Vagina (tissue), 2 donors: ENCODE measurements around the gene ERVMER34-1.

Experiments used
- POLR2A ChIP-seq, 2 donors: fragments of 450-650 bp; IDR thresholded peaks; one replicate each; pipeline ENCODE4 v1.6.1; 2017; ENCODE audit warnings: antibody characterized with exemption in 2 of 2, mild to moderate bottlenecking in 2 of 2, moderate library complexity in 2 of 2
- POLR2AphosphoS5 ChIP-seq, 2 donors: sonication (generic); formaldehyde crosslinking; IDR thresholded peaks; one replicate each; pipeline ENCODE4 v1.9.0; 2017; ENCODE audit warnings: antibody characterized with exemption in 2 of 2, mild to moderate bottlenecking in 2 of 2, low read depth in 1 of 2; ENCODE audit not compliant: insufficient read depth in 1 of 2
- TF ChIP-seq, protein P1 (sequence below), 3 experiments: fragments of 450-650 bp in 2 of 3; fragments of 200-600 bp in 1 of 3; sonication (generic) in 1 of 3; IDR thresholded peaks; one replicate each; pipeline ENCODE4 v1.5.1; 2017 to 2019; ENCODE audit warnings: antibody characterized with exemption in 3 of 3, mild to moderate bottlenecking in 2 of 3, moderate library complexity in 2 of 3

- TF ChIP-seq, protein P1, sequence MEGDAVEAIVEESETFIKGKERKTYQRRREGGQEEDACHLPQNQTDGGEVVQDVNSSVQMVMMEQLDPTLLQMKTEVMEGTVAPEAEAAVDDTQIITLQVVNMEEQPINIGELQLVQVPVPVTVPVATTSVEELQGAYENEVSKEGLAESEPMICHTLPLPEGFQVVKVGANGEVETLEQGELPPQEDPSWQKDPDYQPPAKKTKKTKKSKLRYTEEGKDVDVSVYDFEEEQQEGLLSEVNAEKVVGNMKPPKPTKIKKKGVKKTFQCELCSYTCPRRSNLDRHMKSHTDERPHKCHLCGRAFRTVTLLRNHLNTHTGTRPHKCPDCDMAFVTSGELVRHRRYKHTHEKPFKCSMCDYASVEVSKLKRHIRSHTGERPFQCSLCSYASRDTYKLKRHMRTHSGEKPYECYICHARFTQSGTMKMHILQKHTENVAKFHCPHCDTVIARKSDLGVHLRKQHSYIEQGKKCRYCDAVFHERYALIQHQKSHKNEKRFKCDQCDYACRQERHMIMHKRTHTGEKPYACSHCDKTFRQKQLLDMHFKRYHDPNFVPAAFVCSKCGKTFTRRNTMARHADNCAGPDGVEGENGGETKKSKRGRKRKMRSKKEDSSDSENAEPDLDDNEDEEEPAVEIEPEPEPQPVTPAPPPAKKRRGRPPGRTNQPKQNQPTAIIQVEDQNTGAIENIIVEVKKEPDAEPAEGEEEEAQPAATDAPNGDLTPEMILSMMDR (IDR thresholded peaks at IDR 0.05), result no peak
- TF ChIP-seq POLR2AphosphoS5 (IDR thresholded peaks at IDR 0.05; ENCODE audit: insufficient read depth in 1 of 2, low read depth in 1 of 2) (no peak), POLR2A (IDR thresholded peaks at IDR 0.05) (no peak)
Measured at GRCh38 chr4:52715914-52716313, 35.3 kb downstream of the ERVMER34-1 start.
